ENCODE results near the gene CYTH4.
A peak's percentile ranks its signal among the peaks of the same experiment; 100 is the strongest.

GRCh38 chr22:37312549-37313183 is 30.4 kb downstream of the CYTH4 start:
- TF ChIP-seq CTCF (optimal IDR thresholded peaks at IDR 0.05 in 1 of 3, IDR thresholded peaks at IDR 0.05 in 1 of 3, conservative IDR thresholded peaks at IDR 0.05 in 1 of 3; ENCODE audit: extremely low read depth in 1 of 3, insufficient read depth in 2 of 3, low read length in 3 of 3): peak in 1 of 3 experiments; percentile 13
- TF ChIP-seq EZH2 (IDR thresholded peaks at IDR 0.05; ENCODE audit: low read length): no peak
